ENCODE results near the gene CFAP77.

GRCh38 chr9:132536124-132536523, 126.1 kb downstream of the CFAP77 start:
- TF ChIP-seq POLR2A (IDR thresholded peaks at IDR 0.05; ENCODE audit: low read depth, low read length) (no peak), POLR2AphosphoS5 (IDR thresholded peaks at IDR 0.05; ENCODE audit: low read depth, low read length) (no peak)

All from GM12892 (cell line).